ENCODE measurements around the gene PRKCZ. TPM values are rescaled to one million over a fixed set of nuclear protein-coding genes. Genes with fewer than 3 reads are reported as not detected.

The PRKCZ gene
- total RNA-seq, 2 experiments from 2014 or later: 8.0 to 10.0 TPM

GRCh38 chr1:2095981-2096736 is 45.9 kb downstream of the PRKCZ start:
- H3K79me2 ChIP-seq (ENCODE audit: insufficient read depth, low read depth, low read length): no peaks in the 10 kb centered on the region
- ChIA-PET CTCF (ENCODE audit: unreplicated experiment) (no interaction called here), POLR2A (no interaction called here)
- no peaks in the 10 kb centered on the region for H4K20me1 ChIP-seq (ENCODE audit: insufficient read depth, low read length)
- H2AFZ ChIP-seq (ENCODE audit: low read length): no peak overlapping the region
- no peak overlapping the region for H3K27ac ChIP-seq (ENCODE audit: low read depth, low read length, poor library complexity, severe bottlenecking)
- H3K9me3 ChIP-seq (ENCODE audit: low read length): no peaks in the 10 kb centered on the region
- peaks cover 13% of the 10 kb centered on the region for H3K4me1 ChIP-seq (ENCODE audit: insufficient read depth, low read length, poor library complexity, severe bottlenecking)
- H3K4me2 ChIP-seq (ENCODE audit: low read length): no peak overlapping the region
- BruUV-seq (replicated peaks): no TSS peak
- intact Hi-C loops (cut with micrococcal nuclease; ENCODE audit: unreplicated experiment): no loop called here
- DNase-seq (ENCODE audit: low spot score): no peak
- H3K36me3 ChIP-seq (ENCODE audit: insufficient read depth, low read length): no peaks in the 10 kb centered on the region
- no peaks in the 10 kb centered on the region for H3K9me2 ChIP-seq (ENCODE audit: insufficient read depth, low read length)
- TF ChIP-seq CTCF (conservative IDR thresholded peaks at IDR 0.05; ENCODE audit: low read length): no peak
- TF ChIP-seq EZH2phosphoT487 (IDR thresholded peaks at IDR 0.05; ENCODE audit: borderline replicate concordance, low read depth, low read length): no peak
- H3K4me3 ChIP-seq (ENCODE audit: low read depth, low read length, poor library complexity, severe bottlenecking): no peak overlapping the region

GRCh38 chr1:2097386-2098300 is 47.4 kb downstream of the PRKCZ start:
- TF ChIP-seq EZH2phosphoT487 (IDR thresholded peaks at IDR 0.05; ENCODE audit: borderline replicate concordance, low read depth, low read length): no peak
- no peak for TF ChIP-seq CTCF (conservative IDR thresholded peaks at IDR 0.05; ENCODE audit: low read length)
- intact Hi-C loops (cut with micrococcal nuclease; ENCODE audit: unreplicated experiment): no loop called here
- BruUV-seq (replicated peaks): no TSS peak
- H3K79me2 ChIP-seq (ENCODE audit: insufficient read depth, low read depth, low read length): no peaks in the 10 kb centered on the region
- H4K20me1 ChIP-seq (ENCODE audit: insufficient read depth, low read length): no peaks in the 10 kb centered on the region
- H3K4me1 ChIP-seq (ENCODE audit: insufficient read depth, low read length, poor library complexity, severe bottlenecking): peaks cover 13% of the 10 kb centered on the region
- POLR2A ChIA-PET: interaction anchor here (0.8 kb wide), 1 partner anchor 274 kb away, joined by 3 read pairs; no protein-coding TSS in a partner anchor
- no peak overlapping the region for H3K27ac ChIP-seq (ENCODE audit: low read depth, low read length, poor library complexity, severe bottlenecking)
- no peaks in the 10 kb centered on the region for H3K36me3 ChIP-seq (ENCODE audit: insufficient read depth, low read length)
- DNase-seq (ENCODE audit: low spot score): no peak
- CTCF ChIA-PET (ENCODE audit: unreplicated experiment): no interaction called here
- no peak overlapping the region for H3K4me2 ChIP-seq (ENCODE audit: low read length)
- H3K9me3 ChIP-seq (ENCODE audit: low read length): no peaks in the 10 kb centered on the region
- no peaks in the 10 kb centered on the region for H3K9me2 ChIP-seq (ENCODE audit: insufficient read depth, low read length)
- H3K4me3 ChIP-seq (ENCODE audit: low read depth, low read length, poor library complexity, severe bottlenecking): no peak overlapping the region
- H2AFZ ChIP-seq (ENCODE audit: low read length): no peak overlapping the region
